ENCODE measurements around the gene F3. TPM values are rescaled to one million over a fixed set of nuclear protein-coding genes. Genes with fewer than 3 reads are reported as not detected.

Gene F3
- total RNA-seq, 4 donors from 2014 or later = 3.1 to 10.8 (median 6.3) TPM

DNA sequence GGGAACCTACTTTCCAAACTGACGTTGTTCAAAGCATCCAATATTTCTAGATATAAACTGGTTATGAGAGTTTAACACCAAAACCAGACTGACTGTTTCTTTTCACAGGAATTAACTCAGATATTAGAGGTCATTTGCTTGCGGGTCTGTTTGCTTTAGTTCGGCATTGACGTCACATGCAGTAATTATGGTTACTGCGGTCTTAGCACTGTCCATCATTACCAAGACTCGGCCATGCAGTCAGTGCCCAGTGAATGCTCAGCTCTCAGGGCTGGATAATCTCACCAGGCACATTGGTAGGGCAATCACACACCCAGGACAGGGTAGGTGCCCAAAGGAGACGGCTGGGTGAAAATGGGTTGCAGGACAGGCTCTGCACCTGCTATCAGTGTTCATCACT, 9.9 kb upstream of the F3 start:
- H3K4me1 ChIP-seq = no peaks in the 10 kb centered on the region
- no peaks in the 10 kb centered on the region for H3K27me3 ChIP-seq
- DNase-seq (no peak), ATAC-seq (no peak)
- no peak overlapping the region for H3K4me3 ChIP-seq
- no peaks in the 10 kb centered on the region for H3K36me3 ChIP-seq
- intact Hi-C loops (cut with DNase I; ENCODE audit: low total_unique reads) (no loop called here), in situ Hi-C loops (cut with MboI; ENCODE audit: low sequenced_read_pairs in 4 of 4) (no loop called here)
- no peak for TF ChIP-seq CTCF (IDR thresholded peaks at IDR 0.05 in 4 of 5, conservative IDR thresholded peaks at IDR 0.05 in 1 of 5)
- no peak for TF ChIP-seq POLR2A (IDR thresholded peaks at IDR 0.05)
- H3K9me3 ChIP-seq = no peaks in the 10 kb centered on the region
- no peak overlapping the region for H3K27ac ChIP-seq

DNA sequence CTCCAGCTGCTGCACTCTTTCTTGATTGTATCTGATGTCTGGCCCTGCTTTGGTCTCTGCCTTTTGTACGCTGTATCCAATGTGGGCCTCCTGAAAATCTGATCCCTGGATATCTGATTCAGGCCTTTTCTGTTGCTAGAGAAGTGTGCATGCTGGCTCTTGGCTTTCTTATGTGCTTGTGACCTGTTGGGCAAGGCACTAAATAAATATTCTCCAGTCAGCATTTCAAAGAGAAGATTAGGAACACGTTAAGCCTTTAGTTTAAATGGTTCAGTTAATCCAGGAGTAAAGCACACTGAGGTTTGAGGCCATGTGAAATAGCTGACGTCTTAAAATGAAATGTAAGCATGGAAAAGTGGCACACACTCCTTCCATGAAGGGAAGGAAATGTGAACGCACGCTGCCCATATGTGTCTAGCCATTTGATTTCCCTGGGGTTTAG, 9.3 kb upstream of the F3 start:
- DNase-seq (no peak), ATAC-seq (no peak)
- Histone ChIP-seq H3K4me3 (no peak overlapping the region), H3K27me3 (no peaks in the 10 kb centered on the region), H3K36me3 (no peaks in the 10 kb centered on the region), H3K27ac (no peak overlapping the region), H3K4me1 (no peaks in the 10 kb centered on the region), H3K9me3 (no peaks in the 10 kb centered on the region)
- TF ChIP-seq POLR2A (IDR thresholded peaks at IDR 0.05) (no peak), CTCF (IDR thresholded peaks at IDR 0.05 in 4 of 5, conservative IDR thresholded peaks at IDR 0.05 in 1 of 5) (no peak)
- in situ Hi-C loops (cut with MboI; ENCODE audit: low sequenced_read_pairs in 4 of 4) = no loop called here
- intact Hi-C loops (cut with DNase I; ENCODE audit: low total_unique reads) = no loop called here

DNA sequence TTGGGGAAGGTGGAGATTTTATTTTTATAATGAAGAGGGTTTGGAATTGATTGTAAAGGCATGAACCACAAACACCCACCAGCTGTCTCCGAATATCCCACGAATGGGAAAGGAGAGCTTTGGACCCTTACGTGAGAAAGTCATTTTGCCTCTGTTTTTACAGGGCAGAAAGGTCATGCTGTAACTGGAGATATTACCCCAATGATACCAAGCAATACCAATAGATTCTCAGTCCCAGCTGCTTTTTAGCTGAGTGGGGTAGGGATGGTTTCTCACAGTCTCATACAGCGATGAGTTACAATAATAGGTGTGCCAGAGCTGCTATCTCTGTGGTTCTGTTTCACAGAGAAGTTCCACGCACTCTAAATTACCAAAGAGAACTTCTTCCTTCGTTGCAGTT, 8.8 kb upstream of the F3 start:
- intact Hi-C loops (cut with DNase I; ENCODE audit: low total_unique reads) (no loop called here), in situ Hi-C loops (cut with MboI; ENCODE audit: low sequenced_read_pairs in 4 of 4) (no loop called here)
- no peak overlapping the region for H3K27ac ChIP-seq
- no peaks in the 10 kb centered on the region for H3K9me3 ChIP-seq
- no peak for ATAC-seq
- no peak overlapping the region for H3K4me3 ChIP-seq
- no peak for TF ChIP-seq CTCF (IDR thresholded peaks at IDR 0.05 in 4 of 5, conservative IDR thresholded peaks at IDR 0.05 in 1 of 5)
- TF ChIP-seq POLR2A (IDR thresholded peaks at IDR 0.05) = no peak
- no peaks in the 10 kb centered on the region for H3K36me3 ChIP-seq
- no peaks in the 10 kb centered on the region for H3K27me3 ChIP-seq
- H3K4me1 ChIP-seq = no peaks in the 10 kb centered on the region
- no peak for DNase-seq

DNA sequence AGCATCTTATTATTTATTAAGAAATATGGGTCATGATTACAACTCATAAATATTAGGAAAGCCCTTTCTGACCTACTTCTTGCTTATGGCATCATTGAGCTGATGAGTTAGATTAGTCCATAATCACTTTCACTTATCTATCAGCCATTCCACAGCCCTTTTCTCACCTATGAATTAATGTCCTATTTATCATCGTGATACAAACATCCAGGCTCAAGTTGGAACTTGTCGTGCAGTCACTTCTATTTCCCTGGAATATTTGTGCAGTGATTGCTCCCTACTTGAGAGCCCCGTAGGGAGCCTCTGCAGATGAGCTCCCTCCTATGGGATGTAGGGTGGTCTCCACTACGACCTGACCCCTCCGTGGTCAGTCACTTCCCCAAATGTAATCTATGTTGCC, 8.1 kb upstream of the F3 start:
- Histone ChIP-seq H3K36me3 (no peaks in the 10 kb centered on the region), H3K27ac (no peak overlapping the region), H3K4me3 (no peak overlapping the region), H3K27me3 (no peaks in the 10 kb centered on the region), H3K4me1 (no peaks in the 10 kb centered on the region), H3K9me3 (no peaks in the 10 kb centered on the region)
- ATAC-seq = no peak
- in situ Hi-C loops (cut with MboI; ENCODE audit: low sequenced_read_pairs in 4 of 4) = no loop called here
- no peak for DNase-seq
- intact Hi-C loops (cut with DNase I; ENCODE audit: low total_unique reads) = loop anchor here (10.0 kb wide), 1 partner anchor 45 kb away; no protein-coding TSS in a partner anchor
- TF ChIP-seq POLR2A (IDR thresholded peaks at IDR 0.05) (no peak), CTCF (IDR thresholded peaks at IDR 0.05 in 4 of 5, conservative IDR thresholded peaks at IDR 0.05 in 1 of 5) (no peak)

Data from gastrocnemius medialis (tissue), 4 donors.